Fibroblast of skin of back (primary cell): Measurements from ENCODE around the gene HIPK2.

Source experiments
- DNase-seq: peaks from one replicate; pipeline ENCODE4 v3.0.0-alpha.2; 2013

The HIPK2 gene

DNA sequence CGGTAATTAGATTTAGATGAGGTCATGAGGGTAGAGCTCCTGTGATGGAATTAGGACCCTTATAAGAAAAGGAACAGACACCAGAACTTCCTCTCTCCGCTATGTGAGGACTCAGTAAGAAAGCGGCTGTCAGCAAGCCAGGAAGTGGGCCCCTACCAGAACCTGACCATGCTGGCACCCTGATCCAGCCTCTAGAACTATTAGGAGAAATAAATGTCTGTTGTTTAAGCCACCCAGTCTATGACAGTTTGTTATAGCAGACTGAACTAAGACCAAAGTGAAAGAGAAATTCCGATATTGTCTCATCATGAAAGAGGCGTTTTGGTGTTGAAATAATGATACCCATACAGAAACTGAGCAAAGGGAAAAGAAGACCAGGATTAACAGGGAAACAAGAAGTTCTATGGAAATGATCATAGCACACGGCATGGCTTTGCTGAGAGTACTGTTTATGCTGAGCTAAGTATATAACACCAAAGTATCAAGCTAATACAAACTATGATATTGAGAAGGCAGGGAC is 245.1 kb downstream of the HIPK2 start:
- DNase-seq: no peak

GRCh38 chr7:139531094-139531493 is 246.7 kb downstream of the HIPK2 start:
- DNase-seq: no peak

DNA sequence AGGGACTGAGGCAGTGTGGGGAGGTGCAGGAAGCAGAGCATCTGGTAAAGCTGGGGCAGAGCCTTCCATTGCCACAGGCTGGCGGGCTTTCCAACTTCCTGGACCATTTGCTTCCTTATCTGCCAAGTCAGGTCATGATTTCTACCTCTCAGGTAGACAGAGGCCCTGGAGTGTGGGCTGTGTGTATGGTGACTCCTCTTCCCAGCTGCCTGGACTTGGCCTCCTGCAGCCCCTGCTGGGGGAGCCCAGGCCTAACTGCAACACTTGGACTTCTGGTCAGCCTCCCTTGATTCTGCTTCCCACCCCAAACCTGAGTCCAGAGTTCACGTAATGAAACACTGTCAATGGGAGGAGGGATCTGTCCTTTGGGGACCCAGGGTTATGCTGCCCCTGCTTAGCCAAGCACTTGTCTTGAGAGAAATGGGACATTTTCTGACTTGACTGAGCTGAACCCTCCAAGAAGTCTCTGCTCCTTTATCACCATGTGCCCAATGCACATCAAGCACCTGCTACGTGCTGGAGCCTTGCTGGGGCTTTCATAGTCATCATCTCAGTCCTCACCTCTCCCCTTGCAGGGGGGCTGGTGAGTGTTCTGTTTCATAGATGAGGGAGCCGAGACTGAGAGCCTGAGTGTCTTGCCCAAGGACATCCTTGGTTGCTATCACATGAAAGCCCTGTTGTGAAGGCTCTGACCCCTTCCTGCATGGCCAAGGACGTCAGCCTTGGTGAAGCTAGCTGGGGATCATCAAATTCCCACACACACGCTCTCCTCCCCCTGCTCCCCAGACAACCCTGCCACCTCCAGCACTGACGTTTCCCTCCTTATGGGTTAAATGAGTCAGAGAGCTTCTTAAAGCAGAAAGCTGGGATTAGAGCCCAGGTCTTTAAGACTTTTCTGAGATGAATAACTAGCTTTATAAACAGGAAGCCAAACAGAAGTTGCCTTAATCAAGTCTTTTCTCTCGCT is 250.9 kb downstream of the HIPK2 start:
- peak; percentile 65 for DNase-seq

- no peak for DNase-seq
Measured at GRCh38 chr7:139525750-139526149, 252.0 kb downstream of the HIPK2 start.

- DNase-seq: no peak
Measured at GRCh38 chr7:139525239-139525638, 252.6 kb downstream of the HIPK2 start.

GRCh38 chr7:139523968-139524815 is 253.6 kb downstream of the HIPK2 start:
- DNase-seq: no peak

DNA sequence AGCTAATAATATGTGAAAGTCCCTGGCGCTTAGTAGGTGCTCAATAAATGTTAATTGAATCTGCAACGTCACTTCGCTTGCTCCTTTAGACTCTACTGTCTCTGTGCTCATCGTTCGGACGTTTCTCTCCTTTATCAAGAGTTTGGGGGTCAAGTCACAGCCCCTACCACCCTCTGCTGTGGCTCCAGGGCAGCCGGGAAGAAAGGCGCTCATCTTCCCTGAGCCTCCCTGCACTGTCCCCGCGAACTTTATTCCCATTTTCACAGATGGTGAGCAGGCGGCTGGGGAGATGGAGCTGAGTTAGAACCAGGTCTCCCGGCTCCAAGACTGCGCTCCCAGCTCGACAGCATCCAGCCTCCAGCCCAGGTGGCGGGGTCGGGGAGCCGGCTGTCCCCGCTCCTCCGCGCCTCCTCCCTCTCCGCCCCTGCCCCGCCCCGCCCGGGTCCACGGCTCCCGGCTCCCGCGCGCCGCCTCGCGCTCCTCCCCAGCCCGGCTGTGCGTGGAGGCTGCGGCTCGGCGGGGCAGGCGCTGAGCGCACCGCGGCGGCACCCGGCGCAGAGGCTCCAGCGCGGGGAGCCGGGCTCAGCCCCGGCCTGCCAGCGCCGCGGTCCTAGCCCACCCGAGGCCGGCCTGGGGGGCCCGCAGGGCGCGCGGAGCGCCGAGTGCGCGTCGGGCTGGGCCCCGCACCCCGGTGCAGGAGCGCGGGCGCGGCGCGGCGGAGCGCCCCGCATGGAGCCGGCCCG is 254.4 kb downstream of the HIPK2 start, which contains the start of gene CLEC2L:
Gene CLEC2L (plus strand): TSS at position 487 of the 743 bp plus-strand sequence. CDS start 243 bp downstream, at position 730.
- no peak for DNase-seq

DNA sequence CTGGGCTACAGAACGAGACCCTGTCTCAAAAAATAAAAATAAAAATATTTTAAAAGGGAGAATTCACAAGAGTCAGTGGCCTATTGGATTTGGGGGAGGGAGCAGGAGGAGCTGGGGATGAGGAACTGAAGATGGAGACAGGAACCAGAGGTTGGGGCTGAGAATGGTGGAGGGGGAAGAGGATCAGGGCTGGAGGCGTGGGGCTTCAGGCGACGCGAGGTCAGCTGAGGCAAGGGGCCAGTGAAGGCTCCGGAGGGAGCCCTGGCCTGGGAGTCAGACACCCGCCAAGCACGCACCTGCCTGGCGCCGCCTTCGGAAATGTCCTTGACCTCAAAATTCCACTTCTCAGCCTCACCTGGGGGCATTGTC is 255.0 kb downstream of the HIPK2 start:
- no peak for DNase-seq

GRCh38 chr7:139521439-139521838 is 256.4 kb downstream of the HIPK2 start:
- DNase-seq: no peak

DNA sequence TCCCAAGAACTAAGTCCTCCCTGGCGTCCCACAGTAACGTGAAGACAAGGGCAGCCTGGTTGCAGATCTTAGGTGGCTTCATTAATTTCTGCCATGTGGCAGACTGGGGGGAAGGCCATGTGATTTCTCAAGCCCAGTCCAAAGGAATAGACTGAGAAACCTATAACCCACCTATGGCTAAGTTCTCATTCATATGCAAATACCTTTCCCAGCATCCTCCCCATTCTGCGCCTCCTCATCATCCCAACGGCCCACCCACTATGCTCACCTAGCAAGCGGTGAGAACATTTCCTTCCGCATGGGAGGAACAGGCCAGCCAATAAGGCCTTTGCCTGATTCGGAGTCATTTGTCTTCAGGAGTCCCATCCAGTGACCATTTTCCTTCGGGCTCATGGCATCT is 262.5 kb downstream of the HIPK2 start:
- DNase-seq: no peak
